Stimulated activated CD4-positive, alpha-beta T cell treated with anti-CD3 and anti-CD28 coated beads, Interleukin-1b, Interleukin-23, amount 100 ng/mL, for 4 hours (primary cell): ENCODE results near the gene JARID2.
"Not testable (repeated sequence)": the region's sequence is repeated elsewhere in the genome, so short reads cannot be mapped to it uniquely, and the experiment has no call there.

Experiments
- DNase-seq, 2 donors: peaks; one replicate each; pipeline ENCODE4 v3.0.0-alpha.2; 2020; ENCODE audit warnings: low read depth in 2 of 2

Gene JARID2

GRCh38 chr6:15538766-15539495 lies 293.1 kb downstream of the JARID2 start:
- DNase-seq, result no peak

GRCh38 chr6:15539722-15540270 lies 293.9 kb downstream of the JARID2 start:
- no peak for DNase-seq

- DNase-seq, result not testable (repeated sequence)
Observed at GRCh38 chr6:15543332-15543917, 297.6 kb downstream of the JARID2 start.

- no peak for DNase-seq
Observed at GRCh38 chr6:15544321-15544900, 298.5 kb downstream of the JARID2 start.

DNA sequence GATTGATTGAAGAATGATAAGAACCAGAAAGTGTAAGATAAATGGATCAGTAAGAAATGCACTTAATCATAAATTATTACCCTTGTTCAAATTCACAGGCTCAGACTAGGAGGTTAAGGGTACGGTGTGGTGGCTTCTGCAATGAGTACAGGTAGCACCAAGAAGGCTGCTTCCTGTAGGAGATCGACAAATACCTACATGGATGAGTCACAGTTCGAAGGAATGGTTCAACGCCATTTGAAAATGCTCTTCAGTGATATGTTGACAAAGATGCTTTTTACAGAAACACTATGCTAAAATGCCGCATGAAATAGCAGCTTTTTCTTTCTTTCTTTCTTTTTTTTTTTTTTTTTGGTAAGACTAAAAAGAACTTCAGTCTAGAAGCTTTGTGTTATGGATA lies 300.7 kb downstream of the JARID2 start:
- DNase-seq, result no peak

GRCh38 chr6:15547400-15547799 lies 301.5 kb downstream of the JARID2 start:
- no peak for DNase-seq

- no peak for DNase-seq
Observed at GRCh38 chr6:15549371-15549770, 303.5 kb downstream of the JARID2 start.

- DNase-seq, result no peak
Observed at GRCh38 chr6:15550546-15551123, 304.8 kb downstream of the JARID2 start.

GRCh38 chr6:15551262-15551661 lies 305.4 kb downstream of the JARID2 start:
- no peak for DNase-seq

GRCh38 chr6:15551798-15552197 lies 305.9 kb downstream of the JARID2 start:
- DNase-seq, result no peak

- DNase-seq, result no peak
Observed at GRCh38 chr6:15553031-15553430, 307.2 kb downstream of the JARID2 start.

DNA sequence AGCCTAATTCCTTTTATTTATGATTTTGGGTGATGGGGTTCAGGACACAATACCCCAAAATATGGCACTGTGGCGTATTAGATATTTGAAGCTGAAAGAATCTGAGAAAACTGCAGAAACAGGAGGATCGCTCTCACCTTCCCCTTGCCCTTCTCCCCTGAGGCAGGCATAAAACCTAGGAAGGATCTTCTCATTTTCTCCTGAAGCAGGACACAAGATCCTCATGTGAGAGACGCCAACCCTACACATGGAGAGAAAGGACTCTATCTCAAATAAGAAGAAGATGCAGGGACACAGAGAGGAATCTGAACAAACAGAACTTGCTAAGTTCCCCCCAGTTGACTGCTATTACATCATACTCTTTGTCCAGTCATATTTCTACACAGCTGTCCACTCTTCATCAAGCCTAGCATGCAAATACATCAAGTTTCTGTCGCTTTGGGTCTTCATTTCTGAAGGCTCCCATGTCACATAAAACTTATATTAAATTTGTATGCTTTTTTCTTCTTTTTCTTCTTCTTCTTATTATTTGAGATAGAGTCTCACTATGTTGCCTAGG lies 307.9 kb downstream of the JARID2 start:
- no peak for DNase-seq

DNA sequence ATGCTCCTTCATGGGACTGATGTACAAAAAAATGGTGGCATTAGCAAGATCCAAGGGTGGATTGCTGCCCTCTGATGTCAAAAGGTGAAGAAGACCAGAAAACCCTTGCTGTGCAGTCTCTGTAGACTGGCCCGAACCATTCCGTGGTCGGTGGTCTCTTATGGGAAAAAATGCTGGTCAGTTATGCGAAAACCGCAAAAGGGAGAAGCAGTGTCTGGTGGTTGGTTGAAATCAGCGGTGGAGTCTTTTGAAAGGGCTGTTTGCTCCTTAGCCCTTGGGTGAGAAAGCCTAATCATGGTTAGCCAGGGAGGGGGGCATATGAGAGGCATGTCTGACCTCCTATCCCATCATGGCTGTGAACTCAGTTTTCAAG lies 308.8 kb downstream of the JARID2 start:
- DNase-seq, result no peak

DNA sequence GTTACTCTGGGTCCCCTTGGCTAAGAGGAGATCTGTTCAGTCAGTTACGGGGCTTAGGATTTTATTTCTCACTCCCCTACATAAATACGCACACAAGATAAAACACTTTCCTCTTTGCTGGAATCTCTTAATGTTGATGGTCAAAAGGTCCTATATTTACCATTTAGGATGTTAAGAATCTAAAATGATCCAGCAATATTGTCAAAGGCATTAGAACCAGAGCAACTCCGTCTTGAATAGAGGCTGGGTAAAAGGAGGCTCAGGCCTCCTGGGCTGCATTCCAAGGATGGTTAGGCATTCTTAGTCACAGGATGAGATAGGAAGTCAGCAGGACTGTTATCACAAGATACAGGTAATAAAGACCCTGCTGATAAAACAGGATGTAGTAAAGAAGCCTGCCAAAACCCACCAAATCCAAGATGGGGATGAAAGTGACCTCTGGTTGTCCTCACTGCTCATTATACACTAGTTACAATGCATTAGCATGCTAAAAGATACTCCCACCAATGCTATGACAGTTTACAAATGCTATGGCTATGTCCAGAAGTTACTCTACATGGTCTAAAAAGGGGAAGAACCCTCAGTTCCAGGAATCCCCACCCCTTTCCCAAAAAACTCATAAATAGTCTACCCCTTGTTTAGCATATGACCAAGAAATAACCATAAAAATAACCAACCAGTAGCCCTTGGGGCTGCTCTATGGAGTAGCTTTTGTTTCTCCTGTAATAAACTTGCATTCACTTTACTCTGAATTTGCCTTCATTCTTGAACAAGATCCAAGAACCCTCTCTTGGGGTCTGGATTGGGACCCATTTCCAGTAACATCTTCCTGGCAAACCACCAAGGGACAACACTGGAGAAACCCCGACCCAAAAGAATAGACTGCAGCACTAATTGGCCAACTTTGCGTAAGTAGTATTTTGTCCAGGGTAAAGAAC lies 309.5 kb downstream of the JARID2 start:
- DNase-seq, result no peak

DNA sequence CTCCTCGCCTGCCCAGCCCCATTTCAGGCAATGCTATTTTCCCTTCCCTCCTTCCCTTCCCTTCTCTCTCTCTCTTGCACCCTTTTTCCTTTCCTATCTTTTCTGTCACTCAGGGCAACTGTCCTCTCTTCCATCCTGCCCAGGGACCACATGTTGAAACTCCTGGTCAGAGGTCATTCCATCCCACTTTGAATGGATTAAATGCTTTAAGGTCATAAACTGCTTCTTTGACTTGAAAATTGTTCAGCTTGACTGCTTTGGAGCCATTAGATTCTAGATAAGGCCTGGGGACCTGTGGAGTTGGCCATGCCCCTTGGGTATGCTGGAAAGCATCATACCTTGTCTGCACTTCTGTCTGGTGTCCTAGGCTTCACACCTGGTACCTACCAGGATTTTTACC lies 310.8 kb downstream of the JARID2 start:
- no peak for DNase-seq

DNA sequence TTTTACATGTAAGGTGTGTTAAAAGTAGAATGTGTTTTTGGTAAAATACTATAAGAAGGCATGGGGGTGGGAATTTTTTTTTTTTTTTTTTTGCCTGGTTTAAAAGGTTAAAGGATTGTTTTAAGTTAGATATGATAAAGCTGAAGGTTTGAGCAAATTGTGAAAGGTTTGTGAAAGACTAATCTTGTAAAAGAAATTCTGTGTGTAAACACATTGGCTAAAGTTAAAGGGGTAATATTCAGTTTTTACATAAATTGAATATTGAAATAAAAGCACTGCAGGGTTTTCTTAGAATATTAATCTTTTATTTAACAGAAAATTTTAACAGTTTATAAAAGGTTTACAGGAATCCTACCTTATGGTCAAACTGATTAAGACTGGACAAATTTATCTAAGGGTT lies 311.3 kb downstream of the JARID2 start:
- no peak for DNase-seq

DNA sequence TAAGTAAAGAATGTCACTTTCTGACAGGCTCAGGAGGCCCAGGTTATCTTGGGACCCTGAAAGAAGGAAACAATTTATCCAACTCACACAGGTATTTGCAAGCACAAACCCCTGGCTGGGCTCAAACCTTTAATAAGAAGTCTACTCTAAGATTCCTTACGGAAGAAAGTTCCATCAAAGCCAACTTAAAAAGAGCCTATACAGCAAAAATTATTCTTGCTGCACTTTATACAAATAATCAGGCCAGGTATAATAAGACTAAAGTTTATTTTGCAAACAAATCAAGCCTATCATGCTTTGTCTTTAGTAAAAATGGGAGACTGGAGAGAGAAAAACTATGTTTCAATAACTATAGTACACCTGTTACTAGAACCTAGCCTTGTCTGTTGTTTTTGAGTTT lies 314.8 kb downstream of the JARID2 start:
- DNase-seq, result no peak

GRCh38 chr6:15561447-15562199 lies 315.8 kb downstream of the JARID2 start:
- DNase-seq, result no peak

DNA sequence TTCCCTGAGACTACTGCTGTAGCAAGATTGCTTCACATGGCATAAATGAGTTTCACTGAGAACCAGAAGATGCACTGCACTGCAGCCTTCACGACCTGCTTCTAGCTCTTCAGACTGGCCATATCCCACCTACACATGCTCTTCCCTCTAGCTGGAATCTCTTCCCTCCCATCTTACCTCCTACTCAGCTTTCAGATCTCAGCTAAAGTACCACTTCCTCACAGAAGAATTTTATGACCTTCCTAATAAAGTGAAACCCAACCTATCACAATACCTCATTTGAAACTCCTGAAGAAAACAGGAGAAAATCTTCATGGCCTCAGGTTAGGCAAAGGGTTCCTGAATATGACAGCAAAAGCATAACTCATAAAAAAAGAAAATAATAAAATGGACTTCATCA lies 317.1 kb downstream of the JARID2 start:
- DNase-seq, result no peak
